HCT116 (cell line): ENCODE data around the gene PI4KA. TPM values are rescaled to one million over a fixed set of nuclear protein-coding genes. Genes with fewer than 3 reads are reported as not detected.

Experiments used
- ATAC-seq: fragments of 200-7000 bp; cut with Tn5 transposase; 2 replicates; pipeline ENCODE4 v1.9.1; 2020; ENCODE audit warnings: mild to moderate bottlenecking, moderate library complexity
- BruUV-seq: library from RNA; stranded (reverse); fragments of 400-500 nt; replicated peaks from 2 replicates; lab custom pipeline; 2021; lab: Mats Ljungman, UMichigan
- CTCF ChIA-PET: fragments of 300-600 bp; sonication (Branson Sonifier 250); formaldehyde crosslinking; loops from one replicate; lab custom pipeline; 2021; ENCODE audit warnings: antibody characterized with exemption; lab: Charles Lee
- POLR2A ChIA-PET: fragments of 300-600, 350-600 bp; sonication (Branson Sonifier 250); formaldehyde crosslinking; loops from one replicate; lab custom pipeline; 2021; ENCODE audit warnings: antibody characterized with exemption; lab: Charles Lee
- RAD21 ChIA-PET, 2 experiments: fragments of 300-600 bp; sonication (Branson Sonifier 250); formaldehyde crosslinking; loops; one replicate each; lab custom pipeline; 2023; ENCODE audit warnings: low total read pairs in 2 of 2; ENCODE audit not compliant: uncharacterized antibody in 2 of 2, unreplicated experiment in 2 of 2, low non-redundant PET in 1 of 2; lab: Charles Lee
- DNase-seq: peaks from one replicate; pipeline ENCODE4 v3.0.0-alpha.2; 2010; ENCODE audit warnings: low read depth, low spot score
- H2AFZ ChIP-seq: fragments of 200-600 bp; shearing (Covaris generic), sonication (generic); 2 replicates; pipeline ENCODE4 v1.6.1; 2017; ENCODE audit warnings: low read depth, mixed run types, mixed read lengths, antibody characterized with exemption, low read length; ENCODE audit not compliant: poor library complexity, severe bottlenecking
- H3K27ac ChIP-seq: 2 replicates; pipeline ENCODE4 v1.5.1; 2012; ENCODE audit warnings: low read depth, low read length
- H3K27me3 ChIP-seq: fragments of 200-600 bp; sonication (generic); 2 replicates; pipeline ENCODE4 v1.6.1; 2016; ENCODE audit warnings: mixed run types, low read length, mixed read lengths; ENCODE audit not compliant: insufficient read depth
- H3K36me3 ChIP-seq, 2 experiments: fragments of 200-500 bp in 1 of 2; fragments of 200-600 bp in 1 of 2; sonication (Bioruptor generic) in 1 of 2; sonication (generic) in 1 of 2; 2 replicates each; pipeline versions ENCODE4 v1.5.1 to v1.6.1; 2014 to 2016; ENCODE audit warnings: low read length in 2 of 2, inconsistent platforms in 1 of 2, mixed read lengths in 1 of 2, mixed run types in 1 of 2; ENCODE audit not compliant: insufficient read depth in 2 of 2, control insufficient read depth in 1 of 2
- H3K4me1 ChIP-seq, 2 experiments: fragments of 200-600 bp in 1 of 2; sonication (generic) in 1 of 2; 2 replicates each; pipeline versions ENCODE4 v1.5.1 to v1.6.1; 2012 to 2017; ENCODE audit warnings: low read length in 2 of 2, inconsistent platforms in 1 of 2, mild to moderate bottlenecking in 1 of 2, mixed read lengths in 1 of 2, mixed run types in 1 of 2, moderate library complexity in 1 of 2; ENCODE audit not compliant: insufficient read depth in 2 of 2, control insufficient read depth in 1 of 2
- H3K4me2 ChIP-seq: fragments of 200-600 bp; sonication (generic); 2 replicates; pipeline ENCODE4 v1.6.1; 2017; ENCODE audit warnings: mixed run types, low read length, mixed read lengths
- H3K4me3 ChIP-seq, 2 experiments: fragments of 200-600 bp in 1 of 2; sonication (generic) in 1 of 2; replicated peaks in 1 of 2; 2 replicates each; pipeline ENCODE4 v1.5.1; 2011 to 2016; ENCODE audit warnings: low read length in 2 of 2, control low read depth in 1 of 2, low read depth in 1 of 2, mild to moderate bottlenecking in 1 of 2, mixed read lengths in 1 of 2, mixed run types in 1 of 2
- H3K79me2 ChIP-seq: fragments of 200-600 bp; sonication (generic); 2 replicates; pipeline ENCODE4 v1.6.1; 2017; ENCODE audit warnings: mild to moderate bottlenecking, mixed run types, low read length, moderate library complexity, mixed read lengths; ENCODE audit not compliant: insufficient read depth
- H3K9ac ChIP-seq: fragments of 200-600 bp; sonication (generic); 2 replicates; pipeline ENCODE4 v1.6.1; 2016; ENCODE audit warnings: low read length, mixed read lengths
- H3K9me2 ChIP-seq: fragments of 200-600 bp; sonication (generic), shearing (Covaris generic); 2 replicates; pipeline ENCODE4 v1.6.1; 2017; ENCODE audit warnings: mixed run types, mild to moderate bottlenecking, moderate library complexity; ENCODE audit not compliant: insufficient read depth
- H3K9me3 ChIP-seq, 2 experiments: fragments of 200-500 bp in 1 of 2; fragments of 200-600 bp in 1 of 2; sonication (Bioruptor generic) in 1 of 2; sonication (generic) in 1 of 2; 2 replicates each; pipeline ENCODE4 v1.6.1; 2014 to 2017; ENCODE audit warnings: low read length in 2 of 2, mixed read lengths in 2 of 2, inconsistent platforms in 1 of 2, low read depth in 1 of 2, mild to moderate bottlenecking in 1 of 2, mixed run types in 1 of 2, moderate library complexity in 1 of 2; ENCODE audit not compliant: control insufficient read depth in 1 of 2, insufficient read depth in 1 of 2
- H4K20me1 ChIP-seq: fragments of 200-600 bp; sonication (generic), shearing (Covaris generic); 2 replicates; pipeline ENCODE4 v1.6.1; 2017; ENCODE audit warnings: mixed run types, mild to moderate bottlenecking, moderate library complexity; ENCODE audit not compliant: insufficient read depth
- CBX3 ChIP-seq: IDR thresholded peaks from 2 replicates; pipeline ENCODE4 v1.6.1; 2012; ENCODE audit warnings: low read depth
- ELF1 ChIP-seq: IDR thresholded peaks from 2 replicates; pipeline ENCODE4 v1.6.1; 2012; ENCODE audit warnings: low read depth, borderline replicate concordance
- FOSL1 ChIP-seq: IDR thresholded peaks from 2 replicates; pipeline ENCODE4 v1.6.1; 2012; ENCODE audit warnings: low read depth
- TCF7L2 ChIP-seq: IDR thresholded peaks from 2 replicates; pipeline ENCODE4 v1.7.0; 2011; ENCODE audit warnings: borderline replicate concordance, inconsistent platforms; ENCODE audit not compliant: insufficient read depth, insufficient read length; ENCODE audit errors: extremely low read depth
- ZBTB33 ChIP-seq: IDR thresholded peaks from 2 replicates; pipeline ENCODE4 v1.6.1; 2011; ENCODE audit warnings: mild to moderate bottlenecking, low read length, moderate library complexity; ENCODE audit not compliant: insufficient replicate concordance; ENCODE audit errors: extremely low read depth
- ZFX ChIP-seq: fragments of 450-650 bp; IDR thresholded peaks from 2 replicates; pipeline ENCODE4 v1.6.1; 2017
- ZNF274 ChIP-seq: fragments of 200-500 bp; sonication (Bioruptor generic); IDR thresholded peaks from 2 replicates; pipeline ENCODE4 v1.6.1; 2014; ENCODE audit warnings: mild to moderate bottlenecking, low read depth, low read length, inconsistent platforms
- intact Hi-C: fragments of 100-400 bp; cut with micrococcal nuclease; formaldehyde crosslinking; loops from 2 replicates; pipeline ENCODE4 v1.10.0; 2022
- total RNA-seq: library from RNA; stranded (reverse); gene quantifications from one replicate; pipeline ENCODE4 v1.2.1, GENCODE V29; 2021; ENCODE audit not compliant: unreplicated experiment

The PI4KA gene
- total RNA-seq, 1 experiment from 2014 or later, result 59.6 TPM

DNA sequence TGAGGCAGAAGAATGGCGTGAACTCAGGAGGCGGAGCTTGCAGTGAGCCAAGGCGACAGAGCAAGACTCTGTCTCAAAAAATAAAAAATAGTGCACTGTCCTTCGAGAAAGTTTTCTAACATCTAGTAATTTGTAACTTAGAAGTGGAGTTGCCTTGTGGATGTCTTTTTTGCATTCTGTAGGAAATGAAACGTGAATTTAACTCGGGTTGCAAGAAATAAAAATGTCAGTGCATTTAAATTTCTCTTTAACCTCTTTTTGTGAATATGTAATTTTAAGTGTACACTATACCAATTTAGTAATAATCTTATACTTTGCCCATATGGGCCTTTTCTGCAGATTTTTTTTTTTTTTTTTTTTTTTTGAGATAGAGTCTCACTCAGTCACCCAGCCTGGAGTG, 32.4 kb upstream of the PI4KA start:
- ATAC-seq (no peak), DNase-seq (no peak)
- Histone ChIP-seq H3K4me3 (no peak overlapping the region), H3K27ac (no peak overlapping the region), H3K9me2 (no peaks in the 10 kb centered on the region), H3K4me1 (peaks cover 0 to 1% of the 10 kb centered on the region in 2 experiments; a peak in 2 of 4 replicates), H3K4me2 (no peak overlapping the region), H3K36me3 (peaks cover 0 to 6% of the 10 kb centered on the region in 2 experiments; a peak in 2 of 4 replicates), H2AFZ (no peak overlapping the region), H3K27me3 (no peaks in the 10 kb centered on the region), H4K20me1 (no peaks in the 10 kb centered on the region), H3K9me3 (no peaks in the 10 kb centered on the region), H3K79me2 (no peaks in the 10 kb centered on the region), H3K9ac (no peak overlapping the region)
- CTCF ChIA-PET, result interaction anchor here (2.0 kb wide), 1 partner anchor 26 kb away, joined by 5 read pairs; the partner anchor contains the start of gene CRKL
- BruUV-seq, result no TSS peak
- TF ChIP-seq TCF7L2 (no peak), ZFX (no peak), ELF1 (no peak), CBX3 (no peak), FOSL1 (no peak)
- POLR2A ChIA-PET, result interaction anchor here (1.5 kb wide), 1 partner anchor 26 kb away, joined by 4 read pairs; the partner anchor contains the start of gene CRKL
- RAD21 ChIA-PET, result no interaction called here
- intact Hi-C loops, result no loop called here

- POLR2A ChIA-PET, result no interaction called here
- peaks cover 0 to 6% of the 10 kb centered on the region in 2 experiments; a peak in 2 of 4 replicates for H3K36me3 ChIP-seq
- intact Hi-C loops, result no loop called here
Observed at GRCh38 chr22:20889904-20890540, 31.4 kb upstream of the PI4KA start.

More at GRCh38 chr22:20889904-20890540, 31.4 kb upstream of the PI4KA start:
- ATAC-seq (no peak), DNase-seq (no peak)
- H3K9ac ChIP-seq, result no peak overlapping the region
- H3K27me3 ChIP-seq, result no peaks in the 10 kb centered on the region
- H3K9me2 ChIP-seq, result no peaks in the 10 kb centered on the region
- H3K4me3 ChIP-seq, result no peak overlapping the region
- no peak overlapping the region for H3K4me2 ChIP-seq
- no peaks in the 10 kb centered on the region for H3K79me2 ChIP-seq
- TF ChIP-seq FOSL1, result no peak
- TF ChIP-seq ZNF274, result no peak
- no peak for TF ChIP-seq ZBTB33
- peaks cover 3 to 9% of the 10 kb centered on the region in 2 experiments; a peak in 3 of 4 replicates for H3K4me1 ChIP-seq
- H3K27ac ChIP-seq, result no peak overlapping the region
- no peaks in the 10 kb centered on the region for H3K9me3 ChIP-seq
- ChIA-PET RAD21 (no interaction called here), CTCF (interaction anchor here (1.0 to 2.0 kb wide), 1 partner anchor 27 kb away, joined by 3 to 5 read pairs; the partner anchor contains the start of gene CRKL)
- no TSS peak for BruUV-seq
- H4K20me1 ChIP-seq, result no peaks in the 10 kb centered on the region
- H2AFZ ChIP-seq, result no peak overlapping the region
